H9 (cell line): Measurements from ENCODE around the gene HIPK2. TPM values are rescaled to one million over a fixed set of nuclear protein-coding genes. Genes with fewer than 3 reads are reported as not detected.

Experiments used
- DNase-seq: peaks from one replicate; pipeline ENCODE4 v3.0.0-alpha.2; 2017
- H2AFZ ChIP-seq: one replicate; pipeline ENCODE4 v1.6.1; 2013; ENCODE audit warnings: mild to moderate bottlenecking, low read length, control low read depth, moderate library complexity
- H2AK5ac ChIP-seq: 2 replicates; pipeline ENCODE4 v1.6.1; 2013; ENCODE audit warnings: low read length, control low read depth, mixed read lengths; ENCODE audit not compliant: insufficient read length
- H2BK120ac ChIP-seq: one replicate; pipeline ENCODE4 v1.6.1; 2013; ENCODE audit warnings: low read depth, mild to moderate bottlenecking, low read length, control low read depth, inconsistent platforms; ENCODE audit not compliant: poor library complexity, severe bottlenecking
- H2BK12ac ChIP-seq: 2 replicates; pipeline ENCODE4 v1.6.1; 2013; ENCODE audit warnings: low read length, control low read depth, mixed read lengths, low read depth; ENCODE audit not compliant: insufficient read length
- H2BK15ac ChIP-seq: 2 replicates; pipeline ENCODE4 v1.6.1; 2013; ENCODE audit warnings: low read depth, low read length, control low read depth
- H2BK20ac ChIP-seq: one replicate; pipeline ENCODE4 v1.6.1; 2013; ENCODE audit warnings: low read depth, mild to moderate bottlenecking, low read length, control low read depth, inconsistent platforms; ENCODE audit not compliant: poor library complexity, severe bottlenecking
- H2BK5ac ChIP-seq: 2 replicates; pipeline ENCODE4 v1.6.1; 2013; ENCODE audit warnings: low read length, control low read depth, mixed read lengths; ENCODE audit not compliant: insufficient read length
- H3K14ac ChIP-seq: 2 replicates; pipeline ENCODE4 v1.6.1; 2013; ENCODE audit warnings: low read length, control low read depth; ENCODE audit not compliant: insufficient read depth
- H3K18ac ChIP-seq: 2 replicates; pipeline ENCODE4 v1.6.1; 2013; ENCODE audit warnings: low read depth, mild to moderate bottlenecking, mixed read lengths, low read length, control low read depth; ENCODE audit not compliant: insufficient read length
- H3K23ac ChIP-seq: 2 replicates; pipeline ENCODE4 v1.6.1; 2013; ENCODE audit warnings: low read length, control low read depth, mixed read lengths, low read depth; ENCODE audit not compliant: insufficient read length
- H3K23me2 ChIP-seq: 2 replicates; pipeline ENCODE4 v1.6.1; 2013; ENCODE audit warnings: low read depth, mild to moderate bottlenecking, mixed read lengths, low read length, control low read depth; ENCODE audit not compliant: insufficient read length, poor library complexity, severe bottlenecking
- H3K27ac ChIP-seq: 2 replicates; pipeline ENCODE4 v1.5.1; 2013; ENCODE audit warnings: low read length, control low read depth, mixed read lengths, low read depth; ENCODE audit not compliant: insufficient read length
- H3K27me3 ChIP-seq: 2 replicates; pipeline ENCODE4 v1.6.1; 2013; ENCODE audit warnings: low read length, control low read depth, inconsistent platforms; ENCODE audit not compliant: insufficient read depth
- H3K4ac ChIP-seq: 2 replicates; pipeline ENCODE4 v1.6.1; 2013; ENCODE audit warnings: low read depth, mild to moderate bottlenecking, control low read depth, inconsistent platforms, low read length, moderate library complexity
- H3K4me1 ChIP-seq: 2 replicates; pipeline ENCODE4 v1.6.1; 2013; ENCODE audit warnings: low read length, control low read depth, inconsistent platforms; ENCODE audit not compliant: insufficient read depth
- H3K4me2 ChIP-seq: 2 replicates; pipeline ENCODE4 v1.6.1; 2013; ENCODE audit warnings: low read length, control low read depth, mixed read lengths; ENCODE audit not compliant: insufficient read length, insufficient read depth
- H3K56ac ChIP-seq: 2 replicates; pipeline ENCODE4 v1.6.1; 2013; ENCODE audit warnings: low read depth, mild to moderate bottlenecking, mixed read lengths, low read length, control low read depth; ENCODE audit not compliant: insufficient read length
- H3K79me1 ChIP-seq: 2 replicates; pipeline ENCODE4 v1.6.1; 2013; ENCODE audit warnings: low read depth, mild to moderate bottlenecking, moderate library complexity, low read length, control low read depth, inconsistent platforms; ENCODE audit not compliant: insufficient read depth, poor library complexity, severe bottlenecking
- H3K79me2 ChIP-seq: 2 replicates; pipeline ENCODE4 v1.6.1; 2013; ENCODE audit warnings: low read length, control low read depth, inconsistent platforms; ENCODE audit not compliant: insufficient read depth
- H3K9ac ChIP-seq: 2 replicates; pipeline ENCODE4 v1.6.1; 2013; ENCODE audit warnings: low read length, control low read depth, mixed read lengths; ENCODE audit not compliant: insufficient read length; ENCODE audit errors: extremely low read depth
- H3K9me3 ChIP-seq: one replicate; pipeline ENCODE4 v1.6.1; 2013; ENCODE audit warnings: low read depth, low read length, inconsistent platforms; ENCODE audit not compliant: control insufficient read depth
- H3T11ph ChIP-seq: one replicate; pipeline ENCODE4 v1.6.1; 2013; ENCODE audit warnings: mild to moderate bottlenecking, low read length, control low read depth, inconsistent platforms
- H4K20me1 ChIP-seq: one replicate; pipeline ENCODE4 v1.6.1; 2013; ENCODE audit not compliant: control insufficient read depth, insufficient read length, insufficient read depth
- H4K5ac ChIP-seq: 2 replicates; pipeline ENCODE4 v1.6.1; 2013; ENCODE audit warnings: low read depth, mild to moderate bottlenecking, mixed read lengths, low read length, control low read depth; ENCODE audit not compliant: insufficient read length
- H4K8ac ChIP-seq: replicated peaks from 2 replicates; pipeline ENCODE4 v1.6.1; 2013; ENCODE audit warnings: low read length, control low read depth, mixed read lengths, low read depth; ENCODE audit not compliant: insufficient read length
- H4K91ac ChIP-seq: 2 replicates; pipeline ENCODE4 v1.6.1; 2013; ENCODE audit warnings: low read depth, mild to moderate bottlenecking, moderate library complexity, mixed read lengths, low read length, control low read depth; ENCODE audit not compliant: insufficient read length
- H3K27ac Mint-ChIP-seq, 3 experiments: 2 replicates in 2 of 3; 3 replicates in 1 of 3; pipeline ENCODE4 v1.8.0; 2020 to 2021; ENCODE audit warnings: mixed read lengths in 3 of 3, mild to moderate bottlenecking in 1 of 3, moderate library complexity in 1 of 3
- H3K27me3 Mint-ChIP-seq: 2 replicates; pipeline ENCODE4 v1.8.0; 2021; ENCODE audit warnings: low read depth, mild to moderate bottlenecking, moderate library complexity, mixed read lengths
- H3K36me3 Mint-ChIP-seq, 3 experiments: 2 replicates in 2 of 3; 3 replicates in 1 of 3; pipeline ENCODE4 v1.8.0; 2020 to 2021; ENCODE audit warnings: low read depth in 3 of 3, mixed read lengths in 3 of 3; ENCODE audit not compliant: insufficient read depth in 1 of 3
- H3K4me1 Mint-ChIP-seq, 2 experiments: 2 replicates each; pipeline ENCODE4 v1.8.0; 2020; ENCODE audit warnings: mixed read lengths in 2 of 2
- H3K4me3 Mint-ChIP-seq, 2 experiments: 2 replicates in 1 of 2; 3 replicates in 1 of 2; pipeline ENCODE4 v1.8.0; 2020 to 2021; ENCODE audit warnings: mild to moderate bottlenecking in 2 of 2, mixed read lengths in 2 of 2, moderate library complexity in 1 of 2
- H3K9me3 Mint-ChIP-seq, 2 experiments: 2 replicates in 1 of 2; 3 replicates in 1 of 2; pipeline ENCODE4 v1.8.0; 2020; ENCODE audit warnings: mild to moderate bottlenecking in 2 of 2, mixed read lengths in 2 of 2, moderate library complexity in 1 of 2
- WGBS: extraction: QIAGEN DNeasy Blood & Tissue Kit; methylation state at CpG from one replicate; pipeline ENCODE4 v1.1.7; 2013; ENCODE audit warnings: missing lambda C conversion rate, low lambda C conversion rate, mixed read lengths; ENCODE audit not compliant: insufficient read length; ENCODE audit errors: extremely low coverage; 5-methylcytosine and 5-hydroxymethylcytosine counted together
- total RNA-seq: library from RNA; stranded (reverse); gene quantifications from 2 replicates; pipeline ENCODE4 v1.2.1, GENCODE V29; 2021
- TF ChIP-seq, protein P1 (sequence below): fragments of 200-600 bp; sonication (generic); conservative IDR thresholded peaks from 3 replicates; pipeline ENCODE4 v1.8.0; 2021; ENCODE audit warnings: antibody characterized with exemption, mild to moderate bottlenecking

The HIPK2 gene
- total RNA-seq, 1 experiment from 2014 or later = 21.9 TPM

- Histone ChIP-seq H2AFZ (no peak overlapping the region), H3K23me2 (no peaks in the 10 kb centered on the region), H2BK5ac (no peak overlapping the region), H4K20me1 (no peaks in the 10 kb centered on the region), H3T11ph (no peak overlapping the region), H2BK120ac (no peak overlapping the region), H3K14ac (no peak overlapping the region), H4K8ac (no peak overlapping the region), H3K27me3 (no peaks in the 10 kb centered on the region), H3K79me1 (no peaks in the 10 kb centered on the region), H3K4me2 (no peak overlapping the region), H4K5ac (no peak overlapping the region), H3K4me1 (no peaks in the 10 kb centered on the region), H4K91ac (no peak overlapping the region), H2BK15ac (no peak overlapping the region), H2BK12ac (no peak overlapping the region), H3K23ac (no peak overlapping the region), H3K18ac (no peak overlapping the region), H3K56ac (no peak overlapping the region), H3K79me2 (no peaks in the 10 kb centered on the region), H2BK20ac (no peak overlapping the region), H3K27ac (no peak overlapping the region), H3K4ac (no peak overlapping the region), H2AK5ac (no peak overlapping the region), H3K9me3 (no peaks in the 10 kb centered on the region), H3K9ac (no peak overlapping the region)
- peaks cover 0 to 8% (median 3%) of the 10 kb centered on the region in 3 experiments; a peak in 6 of 7 replicates for H3K36me3 Mint-ChIP-seq
- no peaks in the 10 kb centered on the region for H3K27me3 Mint-ChIP-seq
- peaks cover 3 to 10% of the 10 kb centered on the region in 2 experiments for H3K4me1 Mint-ChIP-seq
- no peak overlapping the region for H3K4me3 Mint-ChIP-seq
- no peaks in the 10 kb centered on the region for H3K9me3 Mint-ChIP-seq
- no CpG with 5 or more reads among the region's 3 CpGs for WGBS
- TF ChIP-seq, protein P1, sequence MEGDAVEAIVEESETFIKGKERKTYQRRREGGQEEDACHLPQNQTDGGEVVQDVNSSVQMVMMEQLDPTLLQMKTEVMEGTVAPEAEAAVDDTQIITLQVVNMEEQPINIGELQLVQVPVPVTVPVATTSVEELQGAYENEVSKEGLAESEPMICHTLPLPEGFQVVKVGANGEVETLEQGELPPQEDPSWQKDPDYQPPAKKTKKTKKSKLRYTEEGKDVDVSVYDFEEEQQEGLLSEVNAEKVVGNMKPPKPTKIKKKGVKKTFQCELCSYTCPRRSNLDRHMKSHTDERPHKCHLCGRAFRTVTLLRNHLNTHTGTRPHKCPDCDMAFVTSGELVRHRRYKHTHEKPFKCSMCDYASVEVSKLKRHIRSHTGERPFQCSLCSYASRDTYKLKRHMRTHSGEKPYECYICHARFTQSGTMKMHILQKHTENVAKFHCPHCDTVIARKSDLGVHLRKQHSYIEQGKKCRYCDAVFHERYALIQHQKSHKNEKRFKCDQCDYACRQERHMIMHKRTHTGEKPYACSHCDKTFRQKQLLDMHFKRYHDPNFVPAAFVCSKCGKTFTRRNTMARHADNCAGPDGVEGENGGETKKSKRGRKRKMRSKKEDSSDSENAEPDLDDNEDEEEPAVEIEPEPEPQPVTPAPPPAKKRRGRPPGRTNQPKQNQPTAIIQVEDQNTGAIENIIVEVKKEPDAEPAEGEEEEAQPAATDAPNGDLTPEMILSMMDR = no peak
- no peak overlapping the region for H3K27ac Mint-ChIP-seq
- DNase-seq = no peak
Observed at GRCh38 chr7:139586286-139586685, 191.5 kb downstream of the HIPK2 start.
